GM12872 (cell line): ENCODE measurements around the gene PPIC.

ENCODE experiments used
- CTCF ChIP-seq: IDR thresholded peaks from 3 replicates; pipeline ENCODE4 v1.5.1; 2011; ENCODE audit warnings: low read depth, mild to moderate bottlenecking, low read length, moderate library complexity; ENCODE audit not compliant: insufficient read depth

PPIC gene

GRCh38 chr5:123036391-123037103 is at the start of gene PPIC:
Gene PPIC, minus strand, starts transcription at chr5:123036725. Its CDS starts 100 bp downstream, at chr5:123036625.
- TF ChIP-seq CTCF, result no peak

GRCh38 chr5:123085638-123086286 is 49.2 kb upstream of the PPIC start:
- no peak for TF ChIP-seq CTCF

GRCh38 chr5:123084730-123085605 is 48.4 kb upstream of the PPIC start:
- no peak for TF ChIP-seq CTCF

- no peak for TF ChIP-seq CTCF
Observed at GRCh38 chr5:123083298-123083697, 46.8 kb upstream of the PPIC start.

GRCh38 chr5:123080215-123080614 is 43.7 kb upstream of the PPIC start:
- TF ChIP-seq CTCF, result no peak

- no peak for TF ChIP-seq CTCF
Observed at GRCh38 chr5:123075521-123076163, 39.1 kb upstream of the PPIC start.
